K562 (cell line): ENCODE measurements around the gene DUSP10.

Source experiments
- CEBPB ChIP-seq: fragments of 450-650 bp; IDR thresholded peaks from 2 replicates; pipeline ENCODE4 v1.6.1; 2016; ENCODE audit warnings: missing genetic modification characterization, missing compliant biosample characterization
- CTCF ChIP-seq, 3 experiments: IDR thresholded peaks in 2 of 3; conservative IDR thresholded peaks in 1 of 3; 2 replicates each; pipeline ENCODE4 v1.5.1; 2011 to 2012; ENCODE audit warnings: low read length in 3 of 3, mild to moderate bottlenecking in 3 of 3, control low read depth in 2 of 3, improper control_type of control experiment in 1 of 3, inconsistent platforms in 1 of 3, low read depth in 1 of 3, mixed read lengths in 1 of 3, moderate library complexity in 1 of 3; ENCODE audit not compliant: insufficient read depth in 2 of 3
- E2F5 ChIP-seq: sonication (generic); formaldehyde crosslinking; IDR thresholded peaks from 2 replicates; pipeline ENCODE4 v1.8.0; 2022; ENCODE audit warnings: mild to moderate bottlenecking, missing genetic modification reagents
- JUND ChIP-seq, 2 experiments: IDR thresholded peaks; 2 replicates in 1 of 2; 3 replicates in 1 of 2; pipeline ENCODE4 v1.6.1; 2011; ENCODE audit warnings: borderline replicate concordance in 2 of 2, low read depth in 2 of 2, low read length in 2 of 2, improper control_type of control experiment in 1 of 2, missing biosample characterization in 1 of 2, missing genetic modification characterization in 1 of 2, missing genetic modification reagents in 1 of 2
- MCM7 ChIP-seq, 2 experiments: fragments of 450-650 bp; IDR thresholded peaks; 2 replicates each; pipeline ENCODE4 v1.6.1; 2016 to 2018
- NFE2L1 ChIP-seq: fragments of 450-650 bp; IDR thresholded peaks from 2 replicates; pipeline ENCODE4 v1.6.1; 2016; ENCODE audit warnings: missing genetic modification characterization, low read depth, mild to moderate bottlenecking, missing compliant biosample characterization, moderate library complexity, borderline replicate concordance
- NR2C2 ChIP-seq, 2 experiments: fragments of 200-800 bp in 1 of 2; sonication (Bioruptor generic) in 1 of 2; sonication (generic) in 1 of 2; formaldehyde crosslinking in 1 of 2; IDR thresholded peaks; 2 replicates each; pipeline versions ENCODE4 v1.6.1 to v1.8.0; 2016 to 2022; ENCODE audit warnings: mild to moderate bottlenecking in 1 of 2, missing compliant biosample characterization in 1 of 2, missing genetic modification characterization in 1 of 2, missing genetic modification reagents in 1 of 2
- SMAD3 ChIP-seq: fragments of 450-650 bp; formaldehyde crosslinking; conservative IDR thresholded peaks from 2 replicates; pipeline ENCODE4 v1.4.0; 2020; ENCODE audit warnings: mild to moderate bottlenecking
- USF1 ChIP-seq: sonication (generic); formaldehyde crosslinking; IDR thresholded peaks from 2 replicates; pipeline ENCODE4 v1.9.0; 2022; ENCODE audit warnings: mild to moderate bottlenecking, missing genetic modification reagents
- ZBTB40 ChIP-seq, 2 experiments: fragments of 450-650 bp in 1 of 2; sonication (generic) in 1 of 2; formaldehyde crosslinking in 1 of 2; IDR thresholded peaks; 2 replicates each; pipeline versions ENCODE4 v1.7.1 to v1.9.0; 2016 to 2022; ENCODE audit warnings: inconsistent platforms in 1 of 2, mild to moderate bottlenecking in 1 of 2, missing genetic modification reagents in 1 of 2
- ZNF274 ChIP-seq: IDR thresholded peaks from 2 replicates; pipeline ENCODE4 v1.6.1; 2011; ENCODE audit warnings: low read depth, mild to moderate bottlenecking, low read length, moderate library complexity, borderline replicate concordance
- ZZZ3 ChIP-seq: fragments of 450-650 bp; IDR thresholded peaks from 2 replicates; pipeline ENCODE4 v1.6.1; 2016; ENCODE audit warnings: antibody characterized with exemption, mild to moderate bottlenecking, moderate library complexity

GRCh38 chr1:221722254-221723017 lies 19.5 kb downstream of the DUSP10 start:
- no peak for TF ChIP-seq SMAD3 (CRISPR knock-in tag)
- no peak for TF ChIP-seq USF1 (CRISPR knock-in tag)
- TF ChIP-seq CTCF (IDR thresholded peaks at IDR 0.05 in 2 of 3, conservative IDR thresholded peaks at IDR 0.05 in 1 of 3; ENCODE audit: insufficient read depth in 2 of 3, low read depth in 1 of 3, low read length in 3 of 3), result no peak
- no peak for TF ChIP-seq E2F5
- TF ChIP-seq MCM7 (IDR thresholded peaks at IDR 0.05), result no peak
- no peak for TF ChIP-seq ZBTB40 (IDR thresholded peaks at IDR 0.05)
- TF ChIP-seq ZBTB40 (CRISPR knock-in tag; IDR thresholded peaks at IDR 0.05), result no peak
- TF ChIP-seq NR2C2 (CRISPR knock-in tag; IDR thresholded peaks at IDR 0.05), result no peak
- TF ChIP-seq NR2C2 (tag; IDR thresholded peaks at IDR 0.05), result no peak
- TF ChIP-seq ZZZ3, result no peak
- no peak for TF ChIP-seq ZNF274
- TF ChIP-seq JUND (IDR thresholded peaks at IDR 0.05; ENCODE audit: borderline replicate concordance, low read depth, low read length), result no peak
- no peak for TF ChIP-seq JUND (tag; IDR thresholded peaks at IDR 0.05; ENCODE audit: borderline replicate concordance, low read depth, low read length)
- no peak for TF ChIP-seq CEBPB (tag)
- TF ChIP-seq NFE2L1, result no peak
